H1 (cell line): ENCODE measurements around the gene SEZ6. TPM values are rescaled to one million over a fixed set of nuclear protein-coding genes. Genes with fewer than 3 reads are reported as not detected.

ENCODE experiments used
- CHD2 ChIP-seq: IDR thresholded peaks from 2 replicates; pipeline ENCODE4 v1.6.1; 2012; ENCODE audit warnings: low read length, improper control_type of control experiment
- EGR1 ChIP-seq: IDR thresholded peaks from 2 replicates; pipeline ENCODE4 v1.6.1; 2011; ENCODE audit warnings: low read depth, low read length, borderline replicate concordance
- GABPA ChIP-seq: IDR thresholded peaks from 2 replicates; pipeline ENCODE4 v1.6.1; 2011; ENCODE audit warnings: mild to moderate bottlenecking, low read length, moderate library complexity, borderline replicate concordance; ENCODE audit not compliant: insufficient read depth
- GTF2F1 ChIP-seq: IDR thresholded peaks from 2 replicates; pipeline ENCODE4 v1.6.1; 2012; ENCODE audit warnings: low read depth, low read length, improper control_type of control experiment, borderline replicate concordance
- JUND ChIP-seq: IDR thresholded peaks from 2 replicates; pipeline ENCODE4 v1.6.1; 2011; ENCODE audit warnings: mild to moderate bottlenecking, improper control_type of control experiment, low read length
- POLR2A ChIP-seq, 2 experiments: IDR thresholded peaks; 1 replicate in 1 of 2; 2 replicates in 1 of 2; pipeline ENCODE4 v1.6.1; 2011; ENCODE audit warnings: low read depth in 2 of 2, low read length in 2 of 2, mild to moderate bottlenecking in 2 of 2; ENCODE audit errors: control extremely low read depth in 1 of 2
- RFX5 ChIP-seq: IDR thresholded peaks from 2 replicates; pipeline ENCODE4 v1.6.1; 2011; ENCODE audit warnings: low read depth, low read length, improper control_type of control experiment, borderline replicate concordance
- SIX5 ChIP-seq: IDR thresholded peaks from 2 replicates; pipeline ENCODE4 v1.6.1; 2011; ENCODE audit warnings: mild to moderate bottlenecking, low read depth, low read length
- TAF7 ChIP-seq: optimal IDR thresholded peaks from 2 replicates; pipeline ENCODE3; 2011; ENCODE audit warnings: low read depth, mild to moderate bottlenecking, inconsistent platforms, low read length, moderate library complexity, borderline replicate concordance
- TCF12 ChIP-seq: IDR thresholded peaks from 2 replicates; pipeline ENCODE4 v1.6.1; 2011; ENCODE audit warnings: low read depth, mild to moderate bottlenecking, low read length
- polyA plus RNA-seq, 7 experiments: library from polyadenylated mRNA; depleted of rRNA in 3 of 7; stranded (reverse) in 5 of 7; unstranded in 2 of 7; fragments of >200 nt in 5 of 7; fragments of 200-250 nt in 2 of 7; gene quantifications; 1 replicate in 5 of 7; 2 replicates in 1 of 7; 4 replicates in 1 of 7; pipeline versions ENCODE4 v1.2.1 to v1.2.3, GENCODE V29; 2011 to 2013; ENCODE audit warnings: missing spikeins in 2 of 7, mixed read lengths in 2 of 7
- total RNA-seq: library from RNA; stranded (reverse); fragmentation: NEBNext Ultra II Directional; extraction: Animal tissue kit (Norgen Biotek cat#: 25700); gene quantifications from 2 replicates; pipeline ENCODE4 v1.2.1, GENCODE V29; 2021
- TF ChIP-seq, protein P1 (sequence below): fragments of 300-600 bp; sonication (generic); IDR thresholded peaks from 2 replicates; pipeline ENCODE4 v1.7.1; 2012; ENCODE audit warnings: low read length, moderate library complexity, mild to moderate bottlenecking, inconsistent platforms; ENCODE audit not compliant: insufficient replicate concordance
- TF ChIP-seq, protein P2 (sequence below): IDR thresholded peaks from 2 replicates; pipeline ENCODE4 v1.6.1; 2011; ENCODE audit warnings: low read length, improper control_type of control experiment

Gene SEZ6
- total and polyA plus RNA-seq, 2 of the 8 experiments (the other 6 are each of a cell fraction or from before 2014, with no cell fraction given): 6.9 to 16.1 TPM

- TF ChIP-seq, protein P1, sequence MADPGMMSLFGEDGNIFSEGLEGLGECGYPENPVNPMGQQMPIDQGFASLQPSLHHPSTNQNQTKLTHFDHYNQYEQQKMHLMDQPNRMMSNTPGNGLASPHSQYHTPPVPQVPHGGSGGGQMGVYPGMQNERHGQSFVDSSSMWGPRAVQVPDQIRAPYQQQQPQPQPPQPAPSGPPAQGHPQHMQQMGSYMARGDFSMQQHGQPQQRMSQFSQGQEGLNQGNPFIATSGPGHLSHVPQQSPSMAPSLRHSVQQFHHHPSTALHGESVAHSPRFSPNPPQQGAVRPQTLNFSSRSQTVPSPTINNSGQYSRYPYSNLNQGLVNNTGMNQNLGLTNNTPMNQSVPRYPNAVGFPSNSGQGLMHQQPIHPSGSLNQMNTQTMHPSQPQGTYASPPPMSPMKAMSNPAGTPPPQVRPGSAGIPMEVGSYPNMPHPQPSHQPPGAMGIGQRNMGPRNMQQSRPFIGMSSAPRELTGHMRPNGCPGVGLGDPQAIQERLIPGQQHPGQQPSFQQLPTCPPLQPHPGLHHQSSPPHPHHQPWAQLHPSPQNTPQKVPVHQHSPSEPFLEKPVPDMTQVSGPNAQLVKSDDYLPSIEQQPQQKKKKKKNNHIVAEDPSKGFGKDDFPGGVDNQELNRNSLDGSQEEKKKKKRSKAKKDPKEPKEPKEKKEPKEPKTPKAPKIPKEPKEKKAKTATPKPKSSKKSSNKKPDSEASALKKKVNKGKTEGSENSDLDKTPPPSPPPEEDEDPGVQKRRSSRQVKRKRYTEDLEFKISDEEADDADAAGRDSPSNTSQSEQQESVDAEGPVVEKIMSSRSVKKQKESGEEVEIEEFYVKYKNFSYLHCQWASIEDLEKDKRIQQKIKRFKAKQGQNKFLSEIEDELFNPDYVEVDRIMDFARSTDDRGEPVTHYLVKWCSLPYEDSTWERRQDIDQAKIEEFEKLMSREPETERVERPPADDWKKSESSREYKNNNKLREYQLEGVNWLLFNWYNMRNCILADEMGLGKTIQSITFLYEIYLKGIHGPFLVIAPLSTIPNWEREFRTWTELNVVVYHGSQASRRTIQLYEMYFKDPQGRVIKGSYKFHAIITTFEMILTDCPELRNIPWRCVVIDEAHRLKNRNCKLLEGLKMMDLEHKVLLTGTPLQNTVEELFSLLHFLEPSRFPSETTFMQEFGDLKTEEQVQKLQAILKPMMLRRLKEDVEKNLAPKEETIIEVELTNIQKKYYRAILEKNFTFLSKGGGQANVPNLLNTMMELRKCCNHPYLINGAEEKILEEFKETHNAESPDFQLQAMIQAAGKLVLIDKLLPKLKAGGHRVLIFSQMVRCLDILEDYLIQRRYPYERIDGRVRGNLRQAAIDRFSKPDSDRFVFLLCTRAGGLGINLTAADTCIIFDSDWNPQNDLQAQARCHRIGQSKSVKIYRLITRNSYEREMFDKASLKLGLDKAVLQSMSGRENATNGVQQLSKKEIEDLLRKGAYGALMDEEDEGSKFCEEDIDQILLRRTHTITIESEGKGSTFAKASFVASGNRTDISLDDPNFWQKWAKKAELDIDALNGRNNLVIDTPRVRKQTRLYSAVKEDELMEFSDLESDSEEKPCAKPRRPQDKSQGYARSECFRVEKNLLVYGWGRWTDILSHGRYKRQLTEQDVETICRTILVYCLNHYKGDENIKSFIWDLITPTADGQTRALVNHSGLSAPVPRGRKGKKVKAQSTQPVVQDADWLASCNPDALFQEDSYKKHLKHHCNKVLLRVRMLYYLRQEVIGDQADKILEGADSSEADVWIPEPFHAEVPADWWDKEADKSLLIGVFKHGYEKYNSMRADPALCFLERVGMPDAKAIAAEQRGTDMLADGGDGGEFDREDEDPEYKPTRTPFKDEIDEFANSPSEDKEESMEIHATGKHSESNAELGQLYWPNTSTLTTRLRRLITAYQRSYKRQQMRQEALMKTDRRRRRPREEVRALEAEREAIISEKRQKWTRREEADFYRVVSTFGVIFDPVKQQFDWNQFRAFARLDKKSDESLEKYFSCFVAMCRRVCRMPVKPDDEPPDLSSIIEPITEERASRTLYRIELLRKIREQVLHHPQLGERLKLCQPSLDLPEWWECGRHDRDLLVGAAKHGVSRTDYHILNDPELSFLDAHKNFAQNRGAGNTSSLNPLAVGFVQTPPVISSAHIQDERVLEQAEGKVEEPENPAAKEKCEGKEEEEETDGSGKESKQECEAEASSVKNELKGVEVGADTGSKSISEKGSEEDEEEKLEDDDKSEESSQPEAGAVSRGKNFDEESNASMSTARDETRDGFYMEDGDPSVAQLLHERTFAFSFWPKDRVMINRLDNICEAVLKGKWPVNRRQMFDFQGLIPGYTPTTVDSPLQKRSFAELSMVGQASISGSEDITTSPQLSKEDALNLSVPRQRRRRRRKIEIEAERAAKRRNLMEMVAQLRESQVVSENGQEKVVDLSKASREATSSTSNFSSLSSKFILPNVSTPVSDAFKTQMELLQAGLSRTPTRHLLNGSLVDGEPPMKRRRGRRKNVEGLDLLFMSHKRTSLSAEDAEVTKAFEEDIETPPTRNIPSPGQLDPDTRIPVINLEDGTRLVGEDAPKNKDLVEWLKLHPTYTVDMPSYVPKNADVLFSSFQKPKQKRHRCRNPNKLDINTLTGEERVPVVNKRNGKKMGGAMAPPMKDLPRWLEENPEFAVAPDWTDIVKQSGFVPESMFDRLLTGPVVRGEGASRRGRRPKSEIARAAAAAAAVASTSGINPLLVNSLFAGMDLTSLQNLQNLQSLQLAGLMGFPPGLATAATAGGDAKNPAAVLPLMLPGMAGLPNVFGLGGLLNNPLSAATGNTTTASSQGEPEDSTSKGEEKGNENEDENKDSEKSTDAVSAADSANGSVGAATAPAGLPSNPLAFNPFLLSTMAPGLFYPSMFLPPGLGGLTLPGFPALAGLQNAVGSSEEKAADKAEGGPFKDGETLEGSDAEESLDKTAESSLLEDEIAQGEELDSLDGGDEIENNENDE: no peak
- no peak for TF ChIP-seq CHD2
- TF ChIP-seq TAF7: no peak
- TF ChIP-seq, protein P2, sequence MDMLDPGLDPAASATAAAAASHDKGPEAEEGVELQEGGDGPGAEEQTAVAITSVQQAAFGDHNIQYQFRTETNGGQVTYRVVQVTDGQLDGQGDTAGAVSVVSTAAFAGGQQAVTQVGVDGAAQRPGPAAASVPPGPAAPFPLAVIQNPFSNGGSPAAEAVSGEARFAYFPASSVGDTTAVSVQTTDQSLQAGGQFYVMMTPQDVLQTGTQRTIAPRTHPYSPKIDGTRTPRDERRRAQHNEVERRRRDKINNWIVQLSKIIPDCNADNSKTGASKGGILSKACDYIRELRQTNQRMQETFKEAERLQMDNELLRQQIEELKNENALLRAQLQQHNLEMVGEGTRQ: no peak
- no peak for TF ChIP-seq RFX5
- TF ChIP-seq GTF2F1: no peak
- TF ChIP-seq SIX5: no peak
- no peak for TF ChIP-seq GABPA
- TF ChIP-seq JUND: no peak
- no peak for TF ChIP-seq TCF12
- TF ChIP-seq POLR2A (IDR thresholded peaks at IDR 0.05; ENCODE audit: control extremely low read depth in 1 of 2, low read depth in 2 of 2, low read length in 2 of 2): no peak
- TF ChIP-seq EGR1: no peak
Observed at GRCh38 chr17:28946239-28946638, 59.6 kb downstream of the SEZ6 start (continued).
